GM18498 (cell line): ENCODE results near the gene BOD1.

Source experiments
- ATAC-seq: cut with Tn5 transposase; IDR thresholded peaks from one replicate; pipeline ENCODE4 v1.9.1; 2021; ENCODE audit warnings: mild to moderate bottlenecking, moderate library complexity; ENCODE audit not compliant: unreplicated experiment

The BOD1 gene

DNA sequence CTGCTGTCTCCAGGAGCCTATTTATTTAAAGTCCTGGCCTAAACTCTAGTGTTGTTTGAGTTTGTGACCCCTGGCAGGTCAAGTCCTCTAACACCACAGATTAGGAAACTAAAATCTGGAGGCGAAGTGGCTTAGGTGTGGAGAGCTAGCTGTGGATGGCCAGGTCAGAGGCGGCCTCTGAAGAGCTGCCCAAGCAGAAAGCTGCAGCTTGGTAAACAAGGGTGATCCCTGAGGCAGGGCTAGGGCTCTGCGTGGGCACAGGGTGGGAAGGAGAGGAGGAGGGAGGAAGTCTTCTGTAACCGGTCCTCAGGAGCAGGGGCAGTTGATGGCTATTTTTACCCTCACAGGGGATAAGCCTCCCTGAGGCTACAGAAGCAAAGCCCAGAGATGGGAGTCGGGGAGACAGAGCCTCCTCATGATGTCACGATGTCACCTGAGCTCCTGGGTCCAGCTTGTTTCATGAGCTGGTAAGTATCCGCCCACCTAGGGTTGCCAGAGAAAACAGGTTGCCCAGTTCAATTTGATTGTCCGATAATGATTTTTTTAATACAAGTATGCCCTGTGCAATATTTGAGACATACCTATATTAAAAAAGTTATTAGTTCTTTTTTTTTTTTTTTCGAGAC lies 25.9 kb upstream of the BOD1 start:
- no peak for ATAC-seq

DNA sequence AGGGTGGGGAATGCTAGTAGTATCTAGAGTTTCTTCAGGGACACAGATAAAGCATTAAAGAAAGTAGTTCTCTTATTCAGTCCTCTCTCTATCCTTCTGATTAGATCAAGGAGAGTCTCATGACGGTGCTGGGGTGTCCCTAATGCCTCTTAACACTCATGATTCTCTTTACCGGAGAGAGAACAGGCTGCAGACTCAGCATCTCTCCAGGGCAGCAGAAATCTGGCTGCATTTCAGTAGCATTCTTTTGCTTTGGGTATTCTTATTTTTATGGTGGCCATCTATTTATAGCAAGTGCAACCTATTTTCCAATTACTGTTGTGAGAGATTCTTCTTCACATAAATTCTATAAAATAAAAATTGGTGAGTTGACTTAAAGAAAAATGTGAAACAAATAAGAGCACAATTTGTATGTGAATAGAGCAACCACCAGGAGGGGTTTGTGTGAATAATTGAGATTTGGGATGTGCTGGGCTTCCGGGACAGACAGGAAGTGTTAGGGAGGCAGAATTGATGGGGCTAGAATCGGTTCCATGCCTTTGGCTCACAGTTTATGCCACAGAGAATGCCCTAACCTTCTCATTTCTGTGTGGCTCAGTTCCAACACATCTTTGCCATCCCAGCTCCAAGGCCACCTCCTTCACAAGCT lies 23.8 kb upstream of the BOD1 start:
- ATAC-seq, result no peak

DNA sequence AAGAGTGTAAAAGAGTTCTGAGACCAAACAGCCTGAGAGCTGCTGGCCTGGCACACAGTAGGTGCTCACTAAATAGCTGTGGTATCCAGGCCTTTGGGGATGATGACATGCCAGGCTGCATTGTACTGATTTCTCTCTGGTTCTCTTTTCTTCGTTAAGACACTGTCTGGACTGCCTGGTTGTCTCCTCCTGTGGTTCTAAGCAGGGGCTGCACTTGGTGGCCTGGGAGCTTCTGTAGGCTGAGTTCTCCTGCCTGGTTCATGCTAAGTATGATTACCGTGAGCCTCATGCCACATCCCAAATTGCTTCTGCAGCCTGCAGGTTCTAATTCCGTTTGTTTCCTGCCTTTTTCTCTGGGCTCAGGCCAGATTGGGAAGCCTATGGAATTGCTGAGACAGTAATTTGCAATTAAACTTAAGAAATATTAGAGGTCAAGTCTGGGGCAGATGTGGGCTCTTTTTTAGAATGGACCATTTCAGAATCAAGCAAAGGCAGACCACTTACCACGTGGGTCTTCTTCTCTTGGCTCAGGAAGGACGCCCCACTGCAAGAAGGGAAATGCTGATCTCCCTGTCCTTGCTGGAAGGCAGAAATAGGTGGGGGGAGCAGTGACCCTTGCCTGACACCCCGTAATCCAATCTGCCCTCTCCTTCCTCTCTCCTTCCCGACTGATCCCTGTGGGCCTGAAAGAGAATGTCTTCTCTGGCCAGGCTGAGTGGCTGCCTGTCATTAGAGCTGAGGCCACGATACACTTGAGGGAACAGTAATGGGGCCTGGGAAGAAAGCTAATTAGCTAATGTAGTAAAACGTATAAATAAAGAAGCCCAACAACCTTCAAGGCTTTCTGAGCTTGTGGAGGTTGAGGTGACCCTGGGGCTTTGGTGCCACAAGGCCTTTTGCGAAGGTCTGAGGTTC lies 21.9 kb upstream of the BOD1 start:
- ATAC-seq, result no peak

DNA sequence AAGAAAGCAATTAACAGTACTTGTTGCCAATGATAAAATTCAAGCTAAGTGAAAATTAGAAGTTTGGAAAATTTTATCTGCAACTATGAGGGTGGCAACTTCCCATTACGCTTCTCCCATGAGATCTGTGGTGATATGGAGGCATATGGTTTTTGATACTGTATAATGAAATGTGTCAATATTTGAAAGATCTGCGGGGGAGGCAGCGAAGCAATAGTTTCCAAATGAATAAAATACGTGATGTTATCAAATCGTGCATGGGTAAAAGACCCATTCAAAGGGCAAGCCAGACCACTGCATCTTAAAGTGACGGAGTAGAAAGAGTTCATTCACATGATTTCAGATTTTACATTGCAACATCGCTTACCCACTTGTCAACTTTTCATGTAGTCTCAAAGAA lies 20.9 kb upstream of the BOD1 start:
- no peak for ATAC-seq

DNA sequence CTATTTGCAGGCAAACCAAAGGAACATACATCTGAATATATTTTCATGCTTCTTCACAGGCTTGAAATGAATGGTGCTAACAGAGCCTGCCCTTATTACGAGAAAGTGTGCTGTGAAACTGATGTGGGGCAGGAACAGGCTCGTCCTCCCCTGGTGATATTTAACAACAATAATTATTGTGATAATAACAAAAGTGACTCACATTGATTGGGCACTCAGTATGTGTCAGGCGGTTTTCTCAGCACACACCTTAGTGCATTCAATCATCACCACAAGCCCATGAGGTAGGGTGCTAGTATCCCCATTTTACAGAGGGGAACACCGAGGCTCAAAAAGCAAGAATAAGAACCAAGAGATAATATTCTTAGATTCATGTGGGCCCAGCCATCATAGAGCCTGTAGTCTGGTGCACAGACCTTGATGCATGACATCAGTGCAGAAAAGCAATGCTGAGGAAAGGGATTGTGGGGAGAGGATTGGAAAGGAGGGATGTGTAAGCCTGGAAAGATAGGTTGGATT lies 18.1 kb upstream of the BOD1 start:
- no peak for ATAC-seq

DNA sequence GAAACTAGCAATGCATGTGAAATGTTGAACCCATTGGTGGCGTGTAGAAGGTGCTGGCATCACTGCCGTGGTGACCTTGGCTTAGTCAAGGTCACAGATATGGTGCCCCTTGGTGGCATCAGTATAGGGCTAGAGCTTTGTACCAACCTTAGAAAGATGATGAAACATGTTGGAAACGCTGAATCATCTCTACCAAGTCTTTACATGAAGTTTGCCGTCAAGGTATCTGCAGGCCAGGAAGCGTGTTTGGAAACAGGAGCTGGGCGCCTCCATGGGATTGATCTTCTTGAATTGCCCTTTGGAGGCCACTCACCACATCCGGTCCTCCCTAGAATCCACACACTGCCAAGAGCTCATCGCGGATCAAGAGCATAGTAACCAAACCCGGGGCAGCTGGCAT lies 16.9 kb upstream of the BOD1 start:
- ATAC-seq, result no peak

DNA sequence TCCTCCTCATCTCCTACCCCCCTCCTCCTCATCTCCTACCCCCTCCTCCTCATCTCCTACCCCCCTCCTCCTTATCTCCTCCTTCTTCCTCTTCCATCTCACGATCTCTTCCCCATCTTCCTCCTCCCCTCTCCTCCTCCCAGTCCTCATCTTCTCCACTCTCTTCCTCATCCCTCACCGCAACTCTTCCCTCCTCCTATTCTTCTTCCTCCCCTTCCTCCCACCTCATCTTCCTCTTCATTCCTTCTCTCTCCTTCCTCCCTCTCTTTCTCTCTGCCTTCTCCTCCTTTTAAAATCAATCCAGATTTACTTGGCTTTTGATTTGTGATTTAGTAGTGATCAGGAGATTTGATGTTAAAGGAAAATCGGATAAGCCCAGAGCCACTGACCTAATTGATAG lies 15.0 kb upstream of the BOD1 start:
- no peak for ATAC-seq

DNA sequence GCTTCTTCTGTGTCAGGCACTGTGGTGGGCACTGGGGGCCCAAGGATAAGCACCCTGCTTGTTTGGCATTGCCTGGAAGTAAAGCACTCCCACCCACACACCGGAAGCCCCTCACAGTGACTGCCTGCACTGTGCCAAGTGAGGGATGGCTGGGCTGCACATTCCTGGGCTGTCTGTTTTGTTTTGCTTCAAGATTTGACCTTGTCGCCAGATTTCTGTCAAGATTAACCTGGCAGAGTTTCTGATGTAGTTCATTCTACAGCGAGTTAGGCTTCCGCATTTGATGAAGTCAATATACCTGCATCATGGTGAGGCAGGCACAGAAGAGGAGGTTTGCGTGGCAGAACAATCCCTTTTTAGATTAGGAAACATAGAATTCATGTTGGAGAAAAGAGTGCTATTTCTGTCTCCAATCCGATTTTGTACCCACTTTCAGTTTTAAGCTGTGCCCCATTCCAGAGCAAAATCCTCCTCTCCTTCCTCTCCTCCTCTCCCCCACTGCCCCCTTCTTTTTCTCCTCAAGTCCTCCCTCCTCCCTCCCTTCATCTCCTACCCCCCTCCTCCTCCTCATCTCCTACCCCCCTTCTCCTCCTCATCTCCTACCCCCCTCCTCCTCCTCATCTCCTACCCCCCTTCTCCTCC lies 14.4 kb upstream of the BOD1 start:
- ATAC-seq, result no peak

DNA sequence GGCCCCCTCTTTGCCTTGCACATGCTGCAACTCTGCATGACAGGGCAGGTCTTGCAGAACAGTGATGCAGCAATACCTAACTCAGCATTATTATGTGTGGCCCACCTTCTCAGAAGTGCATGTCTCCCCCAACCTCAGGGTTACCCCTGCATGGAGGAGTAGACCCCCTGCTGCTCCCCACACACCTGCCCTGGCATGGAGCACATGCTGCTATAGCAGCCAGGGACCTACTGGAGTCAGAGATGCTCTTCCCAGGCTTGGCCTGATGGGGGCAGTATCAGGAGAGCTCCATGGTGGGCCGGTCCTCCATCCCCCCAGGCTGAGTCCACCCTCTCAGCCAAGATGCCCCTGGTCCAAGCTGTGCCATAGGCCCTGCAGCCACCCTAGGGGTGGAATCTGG lies 13.2 kb upstream of the BOD1 start:
- no peak for ATAC-seq

DNA sequence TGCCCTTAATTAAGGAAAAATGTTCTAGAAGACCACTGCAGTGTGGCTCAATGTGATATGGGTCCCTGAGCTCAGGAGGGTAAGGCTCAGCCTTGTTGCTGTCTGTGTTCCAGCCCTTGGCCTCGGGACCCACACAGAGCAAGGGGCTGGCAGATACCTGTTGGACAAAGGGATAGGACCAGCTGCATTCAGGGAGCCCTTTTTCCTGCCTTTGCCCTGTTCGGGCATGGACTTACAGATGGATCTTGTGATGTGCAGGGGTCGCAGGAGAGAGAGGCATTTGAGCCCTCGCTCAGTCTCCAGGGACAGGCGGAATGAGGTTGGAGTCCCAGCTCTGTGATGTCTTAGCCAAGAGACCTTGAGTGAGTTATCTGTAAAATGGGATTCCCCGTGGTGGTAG lies 12.1 kb upstream of the BOD1 start:
- no peak for ATAC-seq

DNA sequence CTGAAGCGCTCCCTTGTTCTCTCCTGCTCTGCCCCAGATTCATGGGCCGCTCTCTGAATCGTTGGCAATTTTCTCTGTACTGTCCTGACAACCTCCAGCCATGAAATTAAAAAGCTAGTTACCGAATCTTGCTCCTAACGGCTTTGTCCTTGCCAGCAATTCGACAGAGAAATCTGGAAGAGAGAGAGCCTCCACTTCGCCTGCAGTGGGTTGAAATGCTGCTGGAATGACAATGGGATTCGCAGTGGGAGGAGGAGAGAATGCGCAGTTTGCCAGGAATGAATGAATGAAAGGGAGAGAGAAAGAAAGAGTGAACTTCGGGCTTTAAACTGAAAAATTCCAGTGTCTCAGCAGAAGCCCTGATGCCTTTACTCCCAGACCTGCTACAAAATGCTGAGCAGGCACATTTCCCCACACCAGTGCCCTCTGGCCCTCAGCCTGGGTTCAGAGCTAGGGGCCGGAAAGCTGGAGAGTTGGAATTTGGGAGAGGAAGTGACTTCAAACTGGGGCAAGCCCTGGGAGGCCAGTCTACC lies 11.5 kb upstream of the BOD1 start:
- ATAC-seq, result no peak

DNA sequence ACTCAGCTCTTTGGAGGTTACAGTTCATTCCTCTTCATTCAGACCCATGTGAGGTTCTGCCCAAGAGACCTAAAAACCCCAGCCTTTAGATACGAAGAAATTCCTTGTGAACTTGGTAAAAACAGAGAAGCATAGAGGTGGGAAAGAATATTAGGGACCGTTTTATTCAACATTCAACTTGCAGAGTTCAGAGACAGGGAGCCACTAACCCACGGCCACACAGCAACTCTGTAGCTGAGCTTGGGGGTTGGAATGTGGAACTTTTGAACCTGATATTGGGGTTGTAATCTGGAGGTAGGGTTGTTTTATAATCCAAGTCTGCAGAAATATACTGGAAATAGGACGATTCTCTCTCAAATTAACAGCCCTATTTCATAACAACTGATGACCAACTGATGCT lies 10.8 kb upstream of the BOD1 start:
- no peak for ATAC-seq

DNA sequence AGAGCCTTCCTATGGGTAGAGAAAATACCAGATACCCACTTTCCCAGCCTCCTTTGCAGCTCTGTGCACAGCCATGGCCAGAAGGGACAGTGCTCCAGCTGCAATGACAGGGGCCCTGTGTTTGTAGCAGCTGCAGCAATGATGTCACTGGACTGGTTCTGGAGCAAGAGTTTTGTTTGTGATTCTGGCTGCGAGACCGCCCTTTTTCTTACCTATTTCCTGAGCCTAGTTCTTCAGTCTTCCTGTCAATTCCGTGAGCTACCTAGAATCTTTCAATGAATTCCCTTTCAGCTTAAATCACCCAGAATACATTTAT lies 10.0 kb upstream of the BOD1 start:
- no peak for ATAC-seq

DNA sequence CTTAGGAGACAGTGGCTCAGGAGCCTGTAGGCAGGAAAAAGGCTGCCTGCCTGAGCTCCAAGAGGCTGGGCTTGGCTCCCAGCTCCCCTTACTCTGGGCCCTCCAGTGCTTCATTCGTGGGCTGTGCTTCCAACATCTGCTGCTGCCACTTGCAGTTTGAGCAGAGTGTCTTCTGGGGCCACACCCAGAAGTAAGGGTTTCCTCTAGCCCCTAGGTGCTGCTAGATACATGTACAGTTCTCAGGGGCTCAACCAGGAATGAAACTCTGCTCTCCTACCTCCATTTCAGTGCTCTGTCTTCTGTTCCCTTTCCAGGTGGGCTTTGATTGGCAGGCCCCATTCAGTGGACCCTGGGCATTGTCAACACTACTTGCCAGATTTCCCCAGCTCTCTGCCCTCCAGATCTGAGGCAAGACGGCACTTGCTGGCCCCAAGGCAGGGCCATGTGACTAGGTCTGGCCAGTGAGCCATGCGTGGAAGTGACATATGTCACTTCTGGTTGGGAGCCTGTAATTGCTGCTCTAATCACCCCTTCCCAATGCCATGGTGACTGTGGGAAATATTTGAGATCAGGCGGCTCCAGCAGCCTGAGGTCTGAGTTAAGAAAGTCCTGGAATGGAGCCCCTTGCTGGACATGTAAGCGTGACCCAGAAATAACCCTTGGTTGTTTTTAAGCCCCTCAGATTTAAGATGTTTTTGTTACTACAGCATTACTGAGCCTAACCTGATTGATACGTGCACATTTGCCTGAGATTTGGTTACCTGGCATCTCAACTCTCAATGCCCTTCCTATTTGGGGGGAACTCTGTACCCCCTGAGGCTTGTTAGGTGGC lies 9.4 kb upstream of the BOD1 start:
- ATAC-seq, result no peak

DNA sequence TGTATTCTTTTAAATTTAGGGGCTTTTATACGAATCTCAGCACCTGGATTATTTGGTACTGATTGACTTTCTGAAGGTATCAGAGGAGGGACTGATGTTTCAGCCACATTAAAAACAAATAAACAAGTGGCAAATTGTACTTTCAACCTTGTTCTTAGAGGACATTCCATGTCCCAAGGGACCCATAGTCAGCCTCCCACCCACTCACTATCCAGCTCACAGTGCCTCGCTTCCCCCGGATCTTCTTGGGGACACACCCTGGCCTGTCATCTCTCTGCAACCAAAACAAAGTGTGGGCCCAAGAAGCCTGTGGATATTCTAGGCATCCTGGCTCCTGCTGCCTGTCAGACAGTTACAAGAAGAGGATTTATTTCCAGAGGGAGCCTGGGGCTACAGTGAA lies 8.8 kb upstream of the BOD1 start:
- ATAC-seq, result no peak

DNA sequence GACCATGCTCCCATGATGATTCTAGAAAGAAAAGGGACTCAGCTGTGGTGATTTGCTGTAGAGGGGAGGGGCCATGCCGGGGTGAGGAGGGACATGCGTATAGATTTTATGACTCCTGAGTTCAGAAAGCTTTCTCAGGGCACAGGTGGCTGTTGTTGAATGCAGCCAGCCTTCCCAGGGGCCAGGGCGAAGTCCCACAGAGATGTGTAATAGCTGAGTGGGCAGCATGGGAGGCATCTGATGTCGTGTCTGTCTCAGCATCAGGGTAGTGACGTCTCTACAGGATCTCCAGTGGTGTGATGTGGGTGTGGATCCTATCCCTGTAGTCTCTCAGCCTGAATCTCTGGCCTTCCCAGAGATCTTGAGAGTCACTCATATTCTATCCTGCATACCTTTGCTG lies 7.8 kb upstream of the BOD1 start:
- ATAC-seq, result no peak

DNA sequence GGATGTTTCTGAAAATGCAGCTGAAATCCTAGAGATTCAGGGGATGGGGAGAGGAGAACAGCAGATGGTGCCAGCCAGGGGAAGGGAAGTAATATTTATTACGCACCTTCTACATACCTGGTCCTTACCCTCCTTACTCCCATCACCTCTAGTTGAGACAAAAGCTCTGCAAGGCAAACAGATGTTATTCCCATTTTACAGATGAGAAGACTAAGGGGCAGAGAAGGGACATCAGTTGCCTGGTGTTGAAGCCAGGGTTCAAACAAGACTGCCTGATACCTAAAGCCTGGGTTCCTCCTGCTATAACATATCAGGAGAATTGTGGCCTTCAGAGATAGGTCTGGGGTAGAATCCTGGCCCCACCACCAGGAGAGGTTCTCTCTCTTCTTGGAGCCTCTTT lies 7.3 kb upstream of the BOD1 start:
- ATAC-seq, result no peak

DNA sequence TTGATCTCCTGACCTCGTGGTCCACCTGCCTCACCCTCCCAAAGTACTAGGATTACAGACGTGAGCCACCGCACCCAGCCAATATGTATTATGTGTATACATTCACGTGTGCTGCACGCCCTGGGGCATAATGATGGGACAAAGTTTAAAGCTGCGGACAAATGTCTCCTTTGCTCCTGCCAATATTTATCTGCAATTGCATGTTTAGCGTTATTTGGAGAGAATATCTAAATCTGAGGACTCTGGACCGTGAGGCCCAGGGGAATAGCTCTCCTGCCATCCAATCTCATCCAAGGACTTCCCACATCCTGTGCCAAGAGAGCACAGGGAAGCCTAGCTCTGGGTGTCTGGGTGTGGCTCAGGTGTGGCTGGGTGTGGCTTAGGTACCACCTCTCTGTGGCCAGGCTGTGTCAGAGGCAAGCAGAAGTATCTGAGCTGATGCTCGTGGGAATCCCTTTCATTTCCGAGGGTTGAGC lies 6.9 kb upstream of the BOD1 start:
- no peak for ATAC-seq

DNA sequence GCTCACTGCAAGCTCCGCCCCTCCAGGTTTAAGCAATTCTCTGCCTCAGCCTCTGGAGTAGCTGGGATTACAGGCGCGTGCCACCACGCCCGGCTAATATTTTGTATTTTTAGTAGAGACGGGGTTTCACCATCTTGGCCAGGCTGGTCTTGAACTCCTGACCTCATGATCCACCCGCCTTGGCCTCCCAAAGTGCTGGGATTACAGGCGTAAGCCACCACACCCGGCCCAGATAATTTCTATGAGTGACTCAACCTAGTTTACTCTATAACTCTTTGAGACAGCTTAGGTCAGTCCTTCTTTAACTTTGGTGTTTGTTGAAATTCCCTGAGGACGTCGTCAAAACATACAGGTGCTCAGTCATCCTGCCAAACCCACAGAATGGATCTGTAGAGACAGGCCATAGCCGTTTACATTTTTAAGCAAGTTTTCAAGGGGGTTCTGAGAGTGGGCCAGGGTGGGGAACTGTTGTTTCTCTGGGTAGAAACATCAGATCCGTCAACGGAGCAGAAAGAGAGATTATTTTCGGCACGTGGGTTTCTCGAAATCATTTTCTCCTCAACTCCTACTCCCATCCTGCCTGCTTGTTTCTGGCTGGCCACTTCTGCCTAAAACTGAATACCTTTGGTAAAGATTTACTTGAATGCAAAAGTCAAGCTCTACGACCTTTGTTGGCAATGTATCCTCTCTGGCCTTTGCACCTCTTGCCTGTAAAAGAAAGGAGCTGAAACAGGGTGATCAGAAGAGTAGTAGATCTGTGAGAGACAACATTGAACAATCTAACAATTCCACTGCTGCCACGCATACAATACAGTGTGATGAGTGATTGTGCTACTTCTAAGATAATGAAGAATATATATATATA lies 6.0 kb upstream of the BOD1 start:
- no peak for ATAC-seq
